Measurements from ENCODE around the gene SLC6A3. TPM values are rescaled to one million over a fixed set of nuclear protein-coding genes. Genes with fewer than 3 reads are reported as not detected.

Gene SLC6A3
- total RNA-seq, 1 donor from 2014 or later: not detected

DNA sequence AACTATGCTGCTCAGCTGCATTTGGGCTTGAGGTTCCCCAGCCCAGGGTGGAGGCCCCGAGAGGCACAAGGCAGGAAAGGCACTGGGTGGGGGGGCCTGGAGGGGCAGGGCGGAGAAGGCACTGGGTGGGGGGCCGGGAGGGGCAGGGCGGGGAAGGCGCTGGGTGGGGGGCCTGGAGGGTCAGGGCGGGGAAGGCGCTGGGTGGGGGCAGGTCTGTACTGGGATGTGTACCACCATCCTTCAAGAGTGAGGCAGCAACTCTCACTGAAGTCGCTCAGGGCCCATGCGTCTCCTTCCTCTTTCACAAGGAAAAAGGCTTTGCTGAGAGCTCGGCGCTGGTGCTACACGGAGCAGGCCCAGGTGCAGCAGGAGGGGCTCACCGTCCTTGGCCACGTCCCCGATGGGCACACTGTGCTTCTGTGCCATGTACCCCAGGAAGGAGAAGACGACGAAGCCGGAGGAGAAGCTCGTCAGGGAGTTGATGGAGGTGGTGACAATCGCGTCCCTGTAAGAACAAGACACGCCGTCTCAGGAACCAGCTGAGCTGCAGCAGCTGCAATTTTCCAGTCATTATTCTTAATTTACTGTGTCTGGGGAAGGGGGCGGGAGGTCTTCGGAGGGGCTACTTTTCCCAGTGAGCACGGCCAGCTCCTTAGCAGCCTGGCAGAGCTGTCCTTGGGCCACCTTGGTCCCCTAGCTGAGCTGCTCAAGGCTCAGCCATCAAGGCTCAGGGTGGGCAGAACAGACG is 30.8 kb downstream of the SLC6A3 start:
- TF ChIP-seq, protein P1, sequence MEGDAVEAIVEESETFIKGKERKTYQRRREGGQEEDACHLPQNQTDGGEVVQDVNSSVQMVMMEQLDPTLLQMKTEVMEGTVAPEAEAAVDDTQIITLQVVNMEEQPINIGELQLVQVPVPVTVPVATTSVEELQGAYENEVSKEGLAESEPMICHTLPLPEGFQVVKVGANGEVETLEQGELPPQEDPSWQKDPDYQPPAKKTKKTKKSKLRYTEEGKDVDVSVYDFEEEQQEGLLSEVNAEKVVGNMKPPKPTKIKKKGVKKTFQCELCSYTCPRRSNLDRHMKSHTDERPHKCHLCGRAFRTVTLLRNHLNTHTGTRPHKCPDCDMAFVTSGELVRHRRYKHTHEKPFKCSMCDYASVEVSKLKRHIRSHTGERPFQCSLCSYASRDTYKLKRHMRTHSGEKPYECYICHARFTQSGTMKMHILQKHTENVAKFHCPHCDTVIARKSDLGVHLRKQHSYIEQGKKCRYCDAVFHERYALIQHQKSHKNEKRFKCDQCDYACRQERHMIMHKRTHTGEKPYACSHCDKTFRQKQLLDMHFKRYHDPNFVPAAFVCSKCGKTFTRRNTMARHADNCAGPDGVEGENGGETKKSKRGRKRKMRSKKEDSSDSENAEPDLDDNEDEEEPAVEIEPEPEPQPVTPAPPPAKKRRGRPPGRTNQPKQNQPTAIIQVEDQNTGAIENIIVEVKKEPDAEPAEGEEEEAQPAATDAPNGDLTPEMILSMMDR (IDR thresholded peaks at IDR 0.05; ENCODE audit: unreplicated experiment): no peak
- H3K4me3 Mint-ChIP-seq (ENCODE audit: low read depth): no peak overlapping the region
- no peak for DNase-seq (ENCODE audit: low spot score, unreplicated experiment)

DNA sequence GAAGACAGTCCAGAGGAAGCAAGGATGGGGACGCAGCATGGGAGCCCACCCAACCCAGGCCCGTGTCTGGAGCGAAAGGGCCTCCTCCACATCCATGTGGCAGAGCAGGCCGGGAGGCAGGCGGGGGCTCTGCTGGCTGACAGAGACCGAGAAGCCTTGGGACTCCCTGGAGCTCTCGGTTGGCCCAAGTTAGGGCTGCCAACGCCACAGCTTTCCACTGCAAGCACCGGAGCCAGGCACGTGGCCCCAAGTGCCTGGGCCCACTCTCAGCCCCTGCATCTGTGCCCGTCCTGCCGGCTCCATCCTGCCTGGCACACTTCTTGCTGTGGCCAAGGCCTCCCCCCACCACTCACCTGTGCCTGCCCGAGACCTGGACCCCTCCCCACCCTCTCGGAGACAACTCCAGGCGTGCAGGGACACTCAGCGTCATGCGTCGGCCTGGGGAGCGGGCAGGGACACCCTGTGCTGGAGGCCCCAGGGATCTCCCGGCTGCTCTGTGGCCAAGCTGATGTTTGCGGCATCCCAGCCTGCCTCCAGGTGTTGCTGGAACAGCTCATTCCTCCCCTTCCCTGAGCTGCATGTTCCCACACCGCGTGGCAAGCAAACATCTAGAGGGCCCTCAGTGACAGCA is 31.5 kb downstream of the SLC6A3 start:
- no peaks in the 10 kb centered on the region for H3K9me3 Mint-ChIP-seq (ENCODE audit: low read depth)
- TF ChIP-seq, protein P1 (IDR thresholded peaks at IDR 0.05; ENCODE audit: unreplicated experiment): no peak
- H3K36me3 Mint-ChIP-seq (ENCODE audit: insufficient read depth): no peaks in the 10 kb centered on the region
- no peak overlapping the region for H3K4me3 Mint-ChIP-seq (ENCODE audit: low read depth)
- no peak overlapping the region for H3K27ac Mint-ChIP-seq
- no peak for DNase-seq (ENCODE audit: low spot score, unreplicated experiment)
- H3K4me1 Mint-ChIP-seq (ENCODE audit: low read depth): no peaks in the 10 kb centered on the region
- H3K27me3 Mint-ChIP-seq: peaks cover 34% of the 10 kb centered on the region

More for the DNA sequence above, 30.8 kb downstream of the SLC6A3 start:
- no peaks in the 10 kb centered on the region for H3K9me3 Mint-ChIP-seq (ENCODE audit: low read depth)
- H3K4me1 Mint-ChIP-seq (ENCODE audit: low read depth): no peaks in the 10 kb centered on the region
- no peaks in the 10 kb centered on the region for H3K36me3 Mint-ChIP-seq (ENCODE audit: insufficient read depth)
- peaks cover 33% of the 10 kb centered on the region for H3K27me3 Mint-ChIP-seq
- H3K27ac Mint-ChIP-seq: no peak overlapping the region

DNA sequence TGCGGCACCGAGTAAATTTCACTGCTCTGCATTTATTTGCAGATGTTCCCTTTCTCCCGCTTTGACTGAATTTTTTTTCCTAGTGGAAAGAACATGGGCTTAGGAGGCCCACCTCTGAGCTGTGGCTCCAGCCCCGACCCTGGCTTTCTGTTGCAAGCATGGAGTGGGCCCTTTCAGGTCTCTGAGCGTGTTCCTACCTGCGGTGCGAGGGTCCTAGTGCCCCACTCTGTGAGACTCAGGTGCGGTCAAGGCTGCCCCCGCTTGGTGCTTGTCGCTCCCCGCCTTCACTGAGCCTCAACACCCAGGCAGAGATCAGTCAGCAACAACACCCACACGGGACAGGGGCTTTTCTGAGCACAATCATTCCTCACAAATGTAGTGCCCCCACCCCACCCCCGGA is 32.0 kb downstream of the SLC6A3 start:
- H3K4me3 Mint-ChIP-seq (ENCODE audit: low read depth): no peak overlapping the region
- peaks cover 31% of the 10 kb centered on the region for H3K27me3 Mint-ChIP-seq
- no peak overlapping the region for H3K27ac Mint-ChIP-seq
- H3K9me3 Mint-ChIP-seq (ENCODE audit: low read depth): no peaks in the 10 kb centered on the region
- DNase-seq (ENCODE audit: low spot score, unreplicated experiment): no peak
- H3K36me3 Mint-ChIP-seq (ENCODE audit: insufficient read depth): no peaks in the 10 kb centered on the region
- no peaks in the 10 kb centered on the region for H3K4me1 Mint-ChIP-seq (ENCODE audit: low read depth)
- TF ChIP-seq, protein P1 (IDR thresholded peaks at IDR 0.05; ENCODE audit: unreplicated experiment): no peak

DNA sequence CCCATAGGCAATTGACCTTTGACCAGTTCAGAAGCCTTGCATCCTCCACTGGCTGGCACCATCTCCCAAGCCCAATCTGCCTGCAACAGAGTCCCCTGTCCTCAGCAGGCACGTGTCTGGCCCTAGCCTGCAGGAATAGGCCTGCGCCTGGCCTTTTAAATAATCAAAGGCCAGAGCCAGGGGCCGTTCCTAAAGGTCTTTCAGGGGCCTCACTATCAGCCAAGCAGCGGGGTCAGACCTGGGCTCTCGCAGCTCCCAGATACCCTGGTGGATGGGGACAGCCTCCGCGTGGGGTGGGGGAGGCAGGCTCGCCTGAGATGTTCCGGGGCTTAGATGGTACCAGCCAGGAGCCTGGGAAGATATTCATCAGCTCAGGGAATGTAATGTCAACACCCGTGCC is 32.6 kb downstream of the SLC6A3 start:
- no peak overlapping the region for H3K27ac Mint-ChIP-seq
- DNase-seq (ENCODE audit: low spot score, unreplicated experiment): no peak
- no peak overlapping the region for H3K4me3 Mint-ChIP-seq (ENCODE audit: low read depth)
- TF ChIP-seq, protein P1 (IDR thresholded peaks at IDR 0.05; ENCODE audit: unreplicated experiment): no peak
- peaks cover 31% of the 10 kb centered on the region for H3K27me3 Mint-ChIP-seq
- no peaks in the 10 kb centered on the region for H3K9me3 Mint-ChIP-seq (ENCODE audit: low read depth)
- H3K4me1 Mint-ChIP-seq (ENCODE audit: low read depth): no peaks in the 10 kb centered on the region
- no peaks in the 10 kb centered on the region for H3K36me3 Mint-ChIP-seq (ENCODE audit: insufficient read depth)

DNA sequence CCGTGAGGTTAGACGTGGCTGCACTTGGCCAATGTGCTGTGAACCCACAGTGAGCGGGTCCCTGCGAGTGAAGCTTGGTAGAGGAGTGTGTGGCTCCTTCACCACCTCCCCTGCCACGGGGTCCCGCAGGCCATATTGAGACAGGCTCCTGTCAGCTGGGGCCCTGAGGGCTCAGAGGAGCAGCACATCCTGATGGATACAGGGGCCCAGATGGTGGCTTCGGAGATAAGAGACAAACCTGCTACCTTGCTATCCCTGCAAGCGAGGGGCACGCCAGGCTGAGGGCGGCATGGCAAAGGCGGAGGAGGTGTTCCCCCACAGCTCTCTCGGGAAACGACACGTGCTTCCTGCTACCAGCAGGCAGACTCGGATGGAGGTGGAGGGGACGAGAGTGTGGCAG is 33.1 kb downstream of the SLC6A3 start:
- Mint-ChIP-seq H3K27me3 (peaks cover 35% of the 10 kb centered on the region), H3K27ac (no peak overlapping the region), H3K4me1 (ENCODE audit: low read depth) (no peaks in the 10 kb centered on the region), H3K9me3 (ENCODE audit: low read depth) (no peaks in the 10 kb centered on the region), H3K36me3 (ENCODE audit: insufficient read depth) (no peaks in the 10 kb centered on the region), H3K4me3 (ENCODE audit: low read depth) (no peak overlapping the region)
- no peak for DNase-seq (ENCODE audit: low spot score, unreplicated experiment)
- TF ChIP-seq, protein P1 (IDR thresholded peaks at IDR 0.05; ENCODE audit: unreplicated experiment): no peak

Data from progenitor cell of endocrine pancreas (in vitro differentiated cells).